Gastrocnemius medialis (tissue), 4 donors: ENCODE results near the gene AFDN. TPM values are rescaled to one million over a fixed set of nuclear protein-coding genes. Genes with fewer than 3 reads are reported as not detected.

ENCODE experiments used
- ATAC-seq, 2 donors: fragments of 150-250 bp; one replicate each; pipeline ENCODE4 v1.9.1; 2016
- DNase-seq, 2 donors: peaks; one replicate each; pipeline ENCODE4 v3.0.0-alpha.2; 2019
- H3K27ac ChIP-seq, 4 donors: fragments of 200-600 bp; sonication (generic); 1 replicate in 1 of 4; 2 replicates in 3 of 4; pipeline ENCODE4 v1.5.1; 2016 to 2018; ENCODE audit warnings: mild to moderate bottlenecking in 2 of 4, moderate library complexity in 1 of 4
- H3K27me3 ChIP-seq, 3 donors: fragments of 200-600 bp; sonication (generic) in 2 of 3; 1 replicate in 1 of 3; 2 replicates in 2 of 3; pipeline versions ENCODE4 v1.5.1 to v1.6.0; 2016 to 2019; ENCODE audit warnings: mild to moderate bottlenecking in 1 of 3, moderate library complexity in 1 of 3
- H3K36me3 ChIP-seq, 2 donors: fragments of 200-600 bp; sonication (generic) in 1 of 2; one replicate each; pipeline ENCODE4 v1.5.1; 2017 to 2018
- H3K4me1 ChIP-seq, 2 donors: fragments of 200-600 bp; sonication (generic) in 1 of 2; one replicate each; pipeline ENCODE4 v1.5.1; 2016 to 2017; ENCODE audit warnings: mild to moderate bottlenecking in 2 of 2
- H3K4me3 ChIP-seq, 4 donors: fragments of 200-600 bp; sonication (generic) in 3 of 4; 1 replicate in 1 of 4; 2 replicates in 3 of 4; pipeline ENCODE4 v1.5.1; 2016 to 2019; ENCODE audit warnings: mild to moderate bottlenecking in 2 of 4
- H3K9me3 ChIP-seq, 3 donors: fragments of 200-600 bp; sonication (generic) in 2 of 3; 1 replicate in 1 of 3; 2 replicates in 2 of 3; pipeline ENCODE4 v1.5.1; 2016 to 2019
- POLR2A ChIP-seq, 2 donors: fragments of 450-650 bp; IDR thresholded peaks; one replicate each; pipeline ENCODE4 v1.6.1; 2017; ENCODE audit warnings: antibody characterized with exemption in 2 of 2, mild to moderate bottlenecking in 2 of 2, moderate library complexity in 2 of 2
- in situ Hi-C, 4 donors: fragments of 200-750 bp; cut with MboI; loops; one replicate each; pipeline versions ENCODE4 v1.15.0 to v1.8.0; 2017; ENCODE audit warnings: low sequenced_read_pairs in 4 of 4
- intact Hi-C: fragments of 100-400 bp; cut with DNase I; formaldehyde crosslinking; loops from one replicate; pipeline ENCODE4 v1.15.1; 2023; ENCODE audit warnings: low total_unique reads
- total RNA-seq, 4 donors: library from RNA; depleted of rRNA; stranded (reverse); fragments of >200 nt; gene quantifications; one replicate each; pipeline versions ENCODE4 v1.1.0 to v1.2.3, GENCODE V29; 2016
- TF ChIP-seq, protein P1 (sequence below), 5 experiments: fragments of 450-650 bp in 3 of 5; fragments of 200-600 bp in 2 of 5; sonication (generic) in 2 of 5; IDR thresholded peaks in 4 of 5; conservative IDR thresholded peaks in 1 of 5; 1 replicate in 4 of 5; 2 replicates in 1 of 5; pipeline ENCODE4 v1.5.1; 2016 to 2019; ENCODE audit warnings: antibody characterized with exemption in 5 of 5, mild to moderate bottlenecking in 3 of 5, moderate library complexity in 3 of 5

Gene AFDN
- total RNA-seq, 4 donors from 2014 or later, result 22.2 to 66.0 (median 30.0) TPM

DNA sequence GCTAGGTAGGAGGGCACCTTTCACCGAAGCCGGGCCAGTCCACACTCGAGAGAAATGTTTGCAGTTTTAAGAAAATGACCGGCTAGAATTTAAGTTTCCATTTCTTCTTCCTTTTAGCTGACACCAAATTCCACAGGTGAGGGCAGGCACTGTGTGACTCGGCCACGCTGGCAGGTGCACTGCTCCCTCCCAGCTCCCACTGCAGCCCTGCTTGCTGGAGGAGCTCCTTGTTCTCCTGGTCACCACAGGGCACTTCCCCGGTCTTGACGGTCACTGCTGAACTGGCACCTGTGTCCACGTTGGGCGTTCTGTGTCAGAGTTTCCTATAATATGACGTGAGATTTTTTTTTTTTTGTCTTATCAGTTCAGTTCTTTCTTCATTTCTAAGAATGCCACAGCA, 167.1 kb downstream of the AFDN start:
- no peak for DNase-seq
- in situ Hi-C loops (no loop called here), intact Hi-C loops (no loop called here)
- no peak for ATAC-seq
- Histone ChIP-seq H3K4me1 (no peaks in the 10 kb centered on the region), H3K27ac (peak overlapping the region; percentile 55 to 69 (median 62)), H3K9me3 (no peaks in the 10 kb centered on the region), H3K27me3 (no peaks in the 10 kb centered on the region), H3K4me3 (peak overlapping the region in 1 of 4 donors; percentile 29), H3K36me3 (no peaks in the 10 kb centered on the region)
- TF ChIP-seq, protein P1, sequence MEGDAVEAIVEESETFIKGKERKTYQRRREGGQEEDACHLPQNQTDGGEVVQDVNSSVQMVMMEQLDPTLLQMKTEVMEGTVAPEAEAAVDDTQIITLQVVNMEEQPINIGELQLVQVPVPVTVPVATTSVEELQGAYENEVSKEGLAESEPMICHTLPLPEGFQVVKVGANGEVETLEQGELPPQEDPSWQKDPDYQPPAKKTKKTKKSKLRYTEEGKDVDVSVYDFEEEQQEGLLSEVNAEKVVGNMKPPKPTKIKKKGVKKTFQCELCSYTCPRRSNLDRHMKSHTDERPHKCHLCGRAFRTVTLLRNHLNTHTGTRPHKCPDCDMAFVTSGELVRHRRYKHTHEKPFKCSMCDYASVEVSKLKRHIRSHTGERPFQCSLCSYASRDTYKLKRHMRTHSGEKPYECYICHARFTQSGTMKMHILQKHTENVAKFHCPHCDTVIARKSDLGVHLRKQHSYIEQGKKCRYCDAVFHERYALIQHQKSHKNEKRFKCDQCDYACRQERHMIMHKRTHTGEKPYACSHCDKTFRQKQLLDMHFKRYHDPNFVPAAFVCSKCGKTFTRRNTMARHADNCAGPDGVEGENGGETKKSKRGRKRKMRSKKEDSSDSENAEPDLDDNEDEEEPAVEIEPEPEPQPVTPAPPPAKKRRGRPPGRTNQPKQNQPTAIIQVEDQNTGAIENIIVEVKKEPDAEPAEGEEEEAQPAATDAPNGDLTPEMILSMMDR (IDR thresholded peaks at IDR 0.05 in 4 of 5, conservative IDR thresholded peaks at IDR 0.05 in 1 of 5), result no peak
- no peak for TF ChIP-seq POLR2A (IDR thresholded peaks at IDR 0.05)

DNA sequence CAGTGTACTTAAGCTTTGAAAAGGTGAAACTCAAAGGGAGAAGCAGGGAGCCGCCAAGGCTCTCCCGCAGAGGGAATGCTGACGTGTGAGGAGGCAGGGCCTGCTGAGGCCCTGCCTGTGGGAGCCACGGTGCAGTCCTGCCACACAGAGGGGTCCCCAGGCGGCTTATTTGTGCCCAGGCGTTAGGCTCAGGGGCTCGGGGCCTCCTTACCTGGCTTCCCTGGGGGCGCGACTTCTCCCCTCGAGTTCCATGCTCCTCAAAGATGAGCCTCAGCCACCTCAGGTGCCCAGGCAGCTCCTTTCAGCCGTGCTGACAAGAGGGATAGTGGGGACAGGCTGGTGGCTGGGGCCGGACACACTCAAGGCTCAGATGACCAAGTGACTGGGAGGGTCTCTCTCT, 168.6 kb downstream of the AFDN start:
- no peak overlapping the region for H3K4me3 ChIP-seq
- no peaks in the 10 kb centered on the region for H3K4me1 ChIP-seq
- no peaks in the 10 kb centered on the region for H3K27me3 ChIP-seq
- DNase-seq (no peak), ATAC-seq (no peak)
- no peaks in the 10 kb centered on the region for H3K36me3 ChIP-seq
- no peaks in the 10 kb centered on the region for H3K9me3 ChIP-seq
- in situ Hi-C loops (no loop called here), intact Hi-C loops (no loop called here)
- peak overlapping the region in 1 of 4 donors; percentile 66 for H3K27ac ChIP-seq
- TF ChIP-seq POLR2A (IDR thresholded peaks at IDR 0.05), result no peak
- TF ChIP-seq, protein P1 (IDR thresholded peaks at IDR 0.05 in 4 of 5, conservative IDR thresholded peaks at IDR 0.05 in 1 of 5), result no peak

DNA sequence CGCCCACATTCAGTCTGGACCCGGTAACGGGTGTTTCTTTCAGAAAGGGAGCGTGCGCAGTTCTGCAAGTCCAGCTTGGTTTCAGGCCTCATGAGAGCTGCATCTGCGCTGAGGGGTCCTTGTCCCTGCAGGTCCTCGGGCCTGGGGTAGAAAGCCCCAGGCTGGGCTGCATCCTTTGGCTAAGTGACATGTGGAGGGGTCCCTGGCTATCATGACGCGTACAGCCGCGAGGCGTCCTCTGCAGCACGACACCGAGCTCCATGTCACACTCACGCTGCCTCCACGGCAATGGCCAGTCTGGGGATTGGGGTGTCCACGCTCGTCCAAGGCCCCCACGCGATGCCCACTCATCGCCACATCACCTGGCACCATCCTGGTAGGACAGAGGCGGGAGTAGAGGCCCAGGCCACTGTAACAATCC, 169.0 kb downstream of the AFDN start:
- DNase-seq, result no peak
- intact Hi-C loops, result no loop called here
- TF ChIP-seq, protein P1 (IDR thresholded peaks at IDR 0.05 in 4 of 5, conservative IDR thresholded peaks at IDR 0.05 in 1 of 5), result no peak
- TF ChIP-seq POLR2A (IDR thresholded peaks at IDR 0.05), result no peak
- Histone ChIP-seq H3K9me3 (no peaks in the 10 kb centered on the region), H3K4me3 (no peak overlapping the region), H3K27me3 (no peaks in the 10 kb centered on the region), H3K36me3 (no peaks in the 10 kb centered on the region), H3K4me1 (no peaks in the 10 kb centered on the region), H3K27ac (peak overlapping the region in 1 of 4 donors; percentile 66)
- ATAC-seq, result no peak
- in situ Hi-C loops, result no loop called here

DNA sequence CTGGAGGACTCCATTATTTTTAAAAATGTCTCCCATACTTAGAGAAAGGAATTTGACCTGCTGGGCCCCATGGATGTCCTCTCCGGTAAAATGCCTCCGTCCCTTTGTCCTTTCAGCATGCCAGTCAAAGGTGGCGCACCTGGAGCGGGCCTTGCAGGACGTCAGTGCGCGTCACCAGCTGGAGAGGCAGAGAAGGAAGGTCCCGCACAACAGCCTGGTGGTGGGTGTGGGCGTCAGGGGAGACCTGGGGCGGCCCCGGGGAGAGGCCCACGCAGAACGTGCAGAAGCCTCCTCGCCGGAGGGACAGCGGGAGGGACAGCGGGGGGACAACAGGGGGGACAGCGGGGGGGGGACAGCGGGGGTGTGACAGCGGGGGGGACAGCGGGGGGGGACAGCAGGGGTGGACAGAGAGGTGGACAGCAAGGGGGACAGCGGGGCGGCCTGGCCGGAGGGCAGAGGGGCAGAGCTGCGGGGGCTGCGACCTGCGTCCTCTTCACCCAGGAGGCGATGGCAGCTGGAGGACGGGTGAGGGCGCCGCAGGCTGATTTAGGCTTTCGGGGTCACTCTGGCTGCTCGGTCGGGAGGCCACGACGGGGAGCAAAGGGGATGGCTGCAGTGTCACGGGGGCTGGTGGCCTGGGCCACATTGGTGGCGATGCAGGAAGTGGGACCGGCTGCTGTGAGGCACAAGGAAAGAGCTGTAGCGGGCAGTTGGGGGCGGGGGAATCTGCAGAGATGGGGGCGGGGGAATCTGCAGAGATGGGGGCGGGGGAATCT, 169.9 kb downstream of the AFDN start:
- Histone ChIP-seq H3K36me3 (no peaks in the 10 kb centered on the region), H3K4me1 (no peaks in the 10 kb centered on the region), H3K27me3 (no peaks in the 10 kb centered on the region), H3K27ac (peak overlapping the region in 1 of 4 donors; percentile 66), H3K9me3 (no peaks in the 10 kb centered on the region), H3K4me3 (no peak overlapping the region)
- no peak for ATAC-seq
- TF ChIP-seq POLR2A (IDR thresholded peaks at IDR 0.05), result no peak
- TF ChIP-seq, protein P1 (IDR thresholded peaks at IDR 0.05 in 4 of 5, conservative IDR thresholded peaks at IDR 0.05 in 1 of 5), result no peak
- in situ Hi-C loops (no loop called here), intact Hi-C loops (no loop called here)
- DNase-seq, result no peak
